MM.1S (cell line): ENCODE measurements around the gene STK4.

Source experiments
- DNase-seq: peaks from one replicate; pipeline ENCODE4 v3.0.0-alpha.2; 2015
- H2AFZ ChIP-seq: fragments of 300-600 bp; sonication (generic); 2 replicates; pipeline ENCODE4 v1.6.0; 2016; ENCODE audit warnings: antibody characterized with exemption, low read length
- H3F3A ChIP-seq: fragments of 300-600 bp; sonication (generic); 2 replicates; pipeline ENCODE4 v1.6.1; 2016; ENCODE audit warnings: mild to moderate bottlenecking, antibody characterized with exemption, low read length, moderate library complexity, mixed read lengths; ENCODE audit not compliant: insufficient read depth
- H3K27ac ChIP-seq: fragments of 300-600 bp; sonication (generic); 2 replicates; pipeline ENCODE4 v1.5.1; 2016; ENCODE audit warnings: mild to moderate bottlenecking, low read length
- H3K27me3 ChIP-seq: fragments of 300-600 bp; sonication (generic); replicated peaks from 2 replicates; pipeline ENCODE4 v1.6.0; 2016; ENCODE audit warnings: low read length; ENCODE audit not compliant: insufficient read depth
- H3K36me3 ChIP-seq: fragments of 300-600 bp; sonication (generic); replicated peaks from 2 replicates; pipeline ENCODE4 v1.6.1; 2016; ENCODE audit warnings: mild to moderate bottlenecking, low read length, mixed read lengths; ENCODE audit not compliant: insufficient read depth
- H3K4me1 ChIP-seq: fragments of 300-600 bp; sonication (generic); 2 replicates; pipeline ENCODE4 v1.6.1; 2016; ENCODE audit warnings: low read length, mixed read lengths
- H3K4me2 ChIP-seq: fragments of 300-600 bp; sonication (generic); 2 replicates; pipeline ENCODE4 v1.6.0; 2016; ENCODE audit warnings: low read depth, low read length
- H3K4me3 ChIP-seq: fragments of 300-600 bp; sonication (generic); 2 replicates; pipeline ENCODE4 v1.5.1; 2016; ENCODE audit warnings: low read length, mixed read lengths
- H3K79me2 ChIP-seq: fragments of 300-600 bp; sonication (generic); 2 replicates; pipeline ENCODE4 v1.6.1; 2016; ENCODE audit warnings: mixed run types, low read length, mixed read lengths
- H3K9ac ChIP-seq: fragments of 300-600 bp; sonication (generic); 2 replicates; pipeline ENCODE4 v1.6.1; 2016; ENCODE audit warnings: low read length, mixed read lengths
- H3K9me2 ChIP-seq: fragments of 300-600 bp; sonication (generic); replicated peaks from 2 replicates; pipeline ENCODE4 v1.6.1; 2016; ENCODE audit warnings: mild to moderate bottlenecking, low read length, mixed read lengths; ENCODE audit not compliant: insufficient read depth
- H3K9me3 ChIP-seq: fragments of 300-600 bp; sonication (generic); replicated peaks from 2 replicates; pipeline ENCODE4 v1.6.1; 2016; ENCODE audit warnings: mild to moderate bottlenecking, low read length, mixed read lengths; ENCODE audit not compliant: insufficient read depth
- H4K20me1 ChIP-seq: fragments of 300-600 bp; sonication (generic); 2 replicates; pipeline ENCODE4 v1.6.1; 2016; ENCODE audit warnings: mild to moderate bottlenecking, low read length, moderate library complexity, mixed read lengths; ENCODE audit not compliant: insufficient read depth
- CTCF ChIP-seq: fragments of 300-600 bp; sonication (generic); IDR thresholded peaks from 2 replicates; pipeline ENCODE4 v1.5.1; 2016; ENCODE audit warnings: antibody characterized with exemption, low read length, mixed read lengths
- EZH2 ChIP-seq: fragments of 300-600 bp; sonication (generic); optimal IDR thresholded peaks from 2 replicates; pipeline ENCODE3; 2017; ENCODE audit warnings: low read depth, mild to moderate bottlenecking, antibody characterized with exemption, low read length, mixed read lengths
- EZH2phosphoT487 ChIP-seq: fragments of 300-600 bp; sonication (generic); IDR thresholded peaks from 2 replicates; pipeline ENCODE4 v1.6.1; 2018; ENCODE audit warnings: antibody characterized with exemption, low read length

STK4 gene

DNA sequence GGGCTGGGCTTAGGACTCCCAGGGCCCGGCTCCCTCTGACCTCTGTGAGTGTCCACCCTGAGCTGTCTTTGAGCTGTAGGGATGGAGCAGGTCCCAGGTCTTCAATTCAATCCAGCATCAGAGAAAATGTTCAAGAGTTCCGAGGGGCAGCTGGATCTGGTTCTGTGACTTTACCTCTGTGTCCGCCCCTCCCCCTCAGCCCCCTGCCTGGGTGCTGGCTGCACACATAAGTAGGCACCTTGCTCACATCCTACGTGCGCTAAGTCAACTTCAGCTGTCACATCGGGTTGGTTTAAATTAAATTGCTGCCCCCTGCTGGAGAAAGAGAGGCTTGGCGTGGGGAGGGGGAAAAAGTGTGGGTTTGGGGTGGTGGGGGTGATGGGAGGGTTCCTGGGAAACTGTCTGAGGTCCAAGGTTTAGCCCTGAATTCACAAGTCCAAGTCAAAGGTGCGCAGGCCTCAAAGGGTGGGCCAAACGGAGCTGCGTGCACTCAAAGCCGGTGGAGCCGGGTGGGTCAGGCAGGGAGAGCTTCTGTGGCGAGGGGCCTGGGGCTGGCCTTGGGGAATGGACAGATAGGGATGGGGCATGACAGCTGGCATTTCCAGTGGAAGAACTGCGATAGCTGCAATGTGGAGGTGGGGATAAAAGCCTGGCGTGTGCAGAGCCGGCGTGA is 145.6 kb downstream of the STK4 start:
- H3K4me2 ChIP-seq = no peak overlapping the region

GRCh38 chr20:45112754-45113153 is 146.4 kb downstream of the STK4 start:
- no peaks in the 10 kb centered on the region for H3K79me2 ChIP-seq
- H3K9me2 ChIP-seq = no peaks in the 10 kb centered on the region
- H3K4me2 ChIP-seq = no peak overlapping the region
- H3K9ac ChIP-seq = no peak overlapping the region
- TF ChIP-seq CTCF = no peak
- no peak for TF ChIP-seq EZH2
- no peak for TF ChIP-seq EZH2phosphoT487
- no peaks in the 10 kb centered on the region for H3K9me3 ChIP-seq
- no peak overlapping the region for H3K4me3 ChIP-seq
- H3K27me3 ChIP-seq = no peaks in the 10 kb centered on the region
- DNase-seq = no peak
- no peak overlapping the region for H3K27ac ChIP-seq
- no peaks in the 10 kb centered on the region for H3K4me1 ChIP-seq
- no peaks in the 10 kb centered on the region for H4K20me1 ChIP-seq
- no peak overlapping the region for H2AFZ ChIP-seq
- no peaks in the 10 kb centered on the region for H3F3A ChIP-seq
- no peaks in the 10 kb centered on the region for H3K36me3 ChIP-seq

More for the DNA sequence above, 145.6 kb downstream of the STK4 start:
- no peaks in the 10 kb centered on the region for H3K27me3 ChIP-seq
- peak; percentile 61 for TF ChIP-seq CTCF
- TF ChIP-seq EZH2phosphoT487 = no peak
- TF ChIP-seq EZH2 = no peak
- H3K9me3 ChIP-seq = no peaks in the 10 kb centered on the region
- DNase-seq = no peak
- no peaks in the 10 kb centered on the region for H4K20me1 ChIP-seq
- no peak overlapping the region for H2AFZ ChIP-seq
- H3K9ac ChIP-seq = no peak overlapping the region
- no peak overlapping the region for H3K27ac ChIP-seq
- no peaks in the 10 kb centered on the region for H3K4me1 ChIP-seq
- H3K9me2 ChIP-seq = no peaks in the 10 kb centered on the region
- H3K4me3 ChIP-seq = no peak overlapping the region
- no peaks in the 10 kb centered on the region for H3K36me3 ChIP-seq
- no peaks in the 10 kb centered on the region for H3F3A ChIP-seq
- H3K79me2 ChIP-seq = no peaks in the 10 kb centered on the region

DNA sequence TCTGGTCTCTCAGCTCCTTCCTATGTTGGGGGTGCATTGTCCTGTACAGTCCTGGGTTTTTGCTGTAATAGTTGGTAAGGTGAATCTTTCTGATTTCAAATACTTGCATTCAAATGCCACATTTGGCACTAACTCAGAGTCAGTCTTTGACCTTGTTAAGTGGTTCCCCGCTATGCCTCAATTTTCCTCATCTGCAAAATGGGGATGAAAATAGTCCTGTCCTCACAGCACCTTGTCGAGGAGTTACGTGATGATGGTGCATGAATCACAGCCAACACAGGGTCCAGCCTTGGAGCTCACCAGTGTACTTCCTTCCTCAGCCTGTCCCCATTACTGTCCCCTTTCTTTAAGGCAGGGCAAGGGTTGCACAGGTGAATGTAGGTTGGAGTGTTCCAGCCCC is 147.6 kb downstream of the STK4 start:
- DNase-seq = no peak
- Histone ChIP-seq H3K9ac (no peak overlapping the region), H3K79me2 (no peaks in the 10 kb centered on the region), H3K9me2 (no peaks in the 10 kb centered on the region), H3K27ac (no peak overlapping the region), H3K27me3 (no peaks in the 10 kb centered on the region; the same call in 1 of the 2 replicates), H4K20me1 (no peaks in the 10 kb centered on the region), H3F3A (no peaks in the 10 kb centered on the region), H3K36me3 (no peaks in the 10 kb centered on the region), H3K4me2 (no peak overlapping the region), H3K4me1 (no peaks in the 10 kb centered on the region), H3K4me3 (no peak overlapping the region), H3K9me3 (no peaks in the 10 kb centered on the region), H2AFZ (no peak overlapping the region)
- TF ChIP-seq CTCF = no peak
- no peak for TF ChIP-seq EZH2
- no peak for TF ChIP-seq EZH2phosphoT487
